Epithelial cell of alveolus of lung (primary cell): ENCODE measurements around the gene DUS1L. TPM values are rescaled to one million over a fixed set of nuclear protein-coding genes. Genes with fewer than 3 reads are reported as not detected.

Source experiments
- total RNA-seq: library from RNA; depleted of rRNA; stranded (reverse); fragments of >200 nt; gene quantifications from 2 replicates; pipeline ENCODE4 v1.2.1, GENCODE V29; 2015

DUS1L gene
- total RNA-seq: 30.9 and 37.4 TPM in 2 replicates

DNA sequence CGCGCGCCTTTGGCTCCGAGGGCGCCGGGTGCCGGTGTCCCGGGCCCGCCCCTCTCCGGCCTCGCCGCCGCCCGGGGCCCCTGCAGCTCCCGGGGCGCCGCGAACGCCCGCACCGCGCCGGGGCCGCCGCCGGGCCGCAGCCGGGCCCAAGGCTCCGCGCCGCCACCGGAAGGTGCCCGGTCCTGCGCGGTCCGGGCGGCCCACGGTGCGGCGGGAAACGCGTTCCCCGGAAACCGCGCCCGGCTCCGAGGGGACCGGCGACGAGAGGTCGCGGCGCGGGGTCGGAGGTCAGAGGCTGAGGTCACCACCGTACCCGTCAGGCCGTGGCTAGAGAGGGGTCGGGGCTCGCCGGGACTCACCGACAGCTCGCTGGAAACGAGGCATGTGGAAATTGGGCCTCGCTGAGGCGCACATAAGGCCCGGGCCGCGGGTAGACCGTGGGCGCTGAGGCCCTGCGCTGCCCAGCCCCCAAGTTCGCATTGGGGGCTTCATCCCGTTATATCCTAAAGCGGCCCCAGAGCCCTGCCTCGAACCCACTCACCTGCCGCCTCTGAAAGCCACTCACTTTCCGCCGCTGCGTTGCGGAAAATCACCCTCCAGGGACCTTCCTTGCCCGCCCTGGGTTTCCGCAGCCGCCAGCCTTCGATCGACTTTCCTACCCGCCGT lies at the start of gene DUS1L:
TSS of gene DUS1L (minus strand) at position 167 of the 666 bp plus-strand sequence. CDS start 745 bp downstream, outside the sequence.

GRCh38 chr17:82098169-82098938 lies 32.8 kb upstream of the DUS1L start, which contains the start of gene FASN:
TSS of gene FASN (minus strand) at chr17:82098236. CDS start at chr17:82096445, 1,791 bp downstream.

GRCh38 chr17:82051776-82052637 lies 13.6 kb downstream of the DUS1L start, which contains the start of the genes GPS1 and RFNG:
TSS of gene GPS1 (plus strand) at chr17:82051898. CDS start at chr17:82051932, 34 bp downstream.
TSS of gene RFNG (minus strand) at chr17:82051811. CDS start at chr17:82051766, 45 bp downstream.

GRCh38 chr17:82037092-82037888 lies 28.3 kb downstream of the DUS1L start, which contains the start of gene DCXR:
TSS of gene DCXR (minus strand) at chr17:82037697. CDS start at chr17:82037682, 15 bp downstream.

GRCh38 chr17:82031303-82031884 lies 34.2 kb downstream of the DUS1L start, which contains the start of gene RAC3:
TSS of gene RAC3 (plus strand) at chr17:82031678. CDS start at chr17:82031762, 84 bp downstream.

GRCh38 chr17:82022981-82023446 lies 42.6 kb downstream of the DUS1L start, which contains the start of gene LRRC45:
TSS of gene LRRC45 (plus strand) at chr17:82023305. CDS start at chr17:82023644, 339 bp downstream.

DNA sequence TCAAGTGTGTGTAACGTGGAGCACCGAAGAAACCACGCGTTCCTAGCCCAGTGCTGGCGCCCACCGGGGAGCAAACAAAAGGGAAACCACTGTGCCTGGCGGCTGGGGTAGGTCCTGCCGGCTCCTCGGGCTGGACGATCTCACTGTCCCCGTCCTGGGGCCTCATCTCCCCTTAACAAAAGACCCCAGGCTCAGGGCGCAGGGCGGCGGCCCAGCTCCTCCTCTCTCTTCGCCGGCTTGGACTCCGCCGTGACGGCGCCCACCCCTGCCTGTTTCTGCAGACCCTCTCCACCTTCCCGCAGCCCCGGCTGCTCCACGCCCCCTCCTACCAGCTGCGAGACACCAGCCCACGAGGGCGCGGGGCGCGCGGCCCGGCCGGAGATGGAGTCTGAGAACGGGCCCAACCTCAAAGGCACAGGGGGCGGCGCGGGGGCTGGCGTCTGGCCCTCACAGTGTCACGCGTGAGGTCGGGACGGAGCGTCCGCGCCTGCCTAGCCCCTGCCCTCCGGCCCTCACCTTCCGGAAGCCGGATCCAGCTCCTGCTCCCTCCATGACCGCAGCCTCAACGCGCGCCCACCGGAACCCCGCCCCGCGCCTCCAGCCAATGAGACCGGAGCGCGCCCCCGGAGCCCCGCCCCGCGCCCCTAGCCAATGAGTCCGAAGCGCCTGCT lies 43.2 kb downstream of the DUS1L start, which contains the start of gene CENPX:
TSS of gene CENPX (minus strand) at position 569 of the 671 bp plus-strand sequence. CDS start at position 552, 17 bp downstream.

Other genes starting within 250 kb of the DUS1L start
- 69.5 and 121 TPM in 2 replicates for gene MCRIP1, start 232.5 kb downstream of the DUS1L start, total RNA-seq
- not detected in 2 replicates for gene PPP1R27, start 230.8 kb downstream of the DUS1L start, total RNA-seq
- 1,783 and 2,221 TPM in 2 replicates for gene P4HB, start 205.3 kb downstream of the DUS1L start, total RNA-seq
- 143 and 305 TPM in 2 replicates for gene ARHGDIA, start 194.5 kb downstream of the DUS1L start, total RNA-seq
- 47.7 and 158 TPM in 2 replicates for gene ALYREF, start 174.2 kb downstream of the DUS1L start, total RNA-seq
- gene ANAPC11, start 174.1 kb downstream of the DUS1L start, total RNA-seq: 147 and 313 TPM in 2 replicates
- 0.26 and 0.48 TPM in 2 replicates for gene NPB, start 163.6 kb downstream of the DUS1L start, total RNA-seq
- gene PCYT2, start 154.4 kb downstream of the DUS1L start, total RNA-seq: 19.0 and 74.9 TPM in 2 replicates
- gene SIRT7, start 147.6 kb downstream of the DUS1L start, total RNA-seq: 11.1 and 20.7 TPM in 2 replicates
- 12.1 and 15.1 TPM in 2 replicates for gene MAFG, start 138.1 kb downstream of the DUS1L start, total RNA-seq
- 54.9 and 180 TPM in 2 replicates for gene PYCR1, start 128.5 kb downstream of the DUS1L start, total RNA-seq
- not detected in 2 replicates for gene MYADML2, start 118.6 kb downstream of the DUS1L start, total RNA-seq
- gene NOTUM, start 104.6 kb downstream of the DUS1L start, total RNA-seq: 0.13 and 0.48 TPM in 2 replicates
- gene ASPSCR1, start 88.2 kb downstream of the DUS1L start, total RNA-seq: 15.5 and 15.8 TPM in 2 replicates
- gene CENPX, start 42.9 kb downstream of the DUS1L start, total RNA-seq: 29.1 and 76.7 TPM in 2 replicates
- gene LRRC45, start 42.5 kb downstream of the DUS1L start, total RNA-seq: 9.8 and 15.6 TPM in 2 replicates
- 25.0 and 38.6 TPM in 2 replicates for gene RAC3, start 34.1 kb downstream of the DUS1L start, total RNA-seq
- 79.3 and 86.3 TPM in 2 replicates for gene DCXR, start 28.1 kb downstream of the DUS1L start, total RNA-seq
- 46.9 and 63.2 TPM in 2 replicates for gene RFNG, start 14.0 kb downstream of the DUS1L start, total RNA-seq
- 116 and 126 TPM in 2 replicates for gene GPS1, start 13.9 kb downstream of the DUS1L start, total RNA-seq
- gene FASN, start 32.4 kb upstream of the DUS1L start, total RNA-seq: 57.2 and 289 TPM in 2 replicates
- gene CCDC57, start 147.0 kb upstream of the DUS1L start, total RNA-seq: 6.9 and 16.5 TPM in 2 replicates
- gene SLC16A3, start 163.2 kb upstream of the DUS1L start, total RNA-seq: 224 and 509 TPM in 2 replicates
- 41.8 and 136 TPM in 2 replicates for gene CSNK1D, start 207.9 kb upstream of the DUS1L start, total RNA-seq